ENCODE results near the gene NAT9.

NAT9 gene

DNA sequence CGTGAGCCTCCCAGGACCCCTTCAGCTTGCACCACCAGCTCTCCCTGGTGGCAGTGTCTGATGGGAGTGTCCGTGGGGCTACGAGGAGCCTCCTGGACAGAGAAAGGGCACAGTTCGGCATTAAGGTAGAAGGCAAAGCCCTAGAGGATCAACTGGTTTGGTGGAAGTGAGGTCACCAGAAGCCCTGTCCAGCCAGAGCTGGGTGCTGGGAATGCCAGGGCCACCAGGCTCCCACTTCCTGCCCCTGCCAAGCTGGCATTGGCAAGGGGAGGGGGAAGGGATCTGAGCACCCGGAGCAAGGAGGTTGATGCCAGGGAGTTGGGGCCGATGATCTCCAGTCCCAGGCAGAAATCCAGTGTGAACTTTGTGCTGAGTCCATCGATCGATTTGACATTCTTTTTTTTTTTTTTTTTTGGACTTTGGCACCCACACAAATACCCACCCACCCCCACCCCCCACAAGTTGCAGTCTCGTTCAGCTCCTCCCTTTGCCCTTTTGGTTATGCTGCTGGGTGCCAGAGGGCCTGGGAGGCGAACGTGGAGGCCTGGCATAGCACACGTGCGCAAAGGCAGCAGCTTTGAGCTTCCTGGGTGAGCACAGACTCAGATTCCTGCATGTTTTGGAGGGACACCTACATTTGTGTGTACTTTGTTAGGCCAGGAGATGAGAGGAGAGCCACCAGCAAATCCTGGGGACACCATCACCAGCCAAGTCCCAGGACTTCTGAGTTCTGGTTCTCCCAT is 25.6 kb downstream of the NAT9 start:
- Histone ChIP-seq H3F3A (ENCODE audit: insufficient read depth, low read length) (no peaks in the 10 kb centered on the region), H3K4me1 (ENCODE audit: insufficient read depth, low read length, severe bottlenecking) (peaks cover 17% of the 10 kb centered on the region), H3K79me2 (ENCODE audit: insufficient read depth, low read length) (no peaks in the 10 kb centered on the region), H3K36me3 (ENCODE audit: insufficient read depth, low read length) (no peaks in the 10 kb centered on the region), H3K4me2 (ENCODE audit: low read length) (peak overlapping the region; percentile 65), H3K9me2 (ENCODE audit: low read depth, low read length) (no peaks in the 10 kb centered on the region), H3K9ac (ENCODE audit: low read length) (peak overlapping the region; percentile 75; the same call in 1 of the 2 replicates), H3K9me3 (ENCODE audit: low read length) (no peaks in the 10 kb centered on the region), H3K4me3 (ENCODE audit: low read depth, low read length, poor library complexity, severe bottlenecking) (peak overlapping the region; percentile 73), H3K27ac (ENCODE audit: low read depth, low read length, poor library complexity, severe bottlenecking) (no peak overlapping the region), H3K27me3 (ENCODE audit: insufficient read depth, low read length) (no peaks in the 10 kb centered on the region), H4K20me1 (ENCODE audit: insufficient read depth, low read length) (no peaks in the 10 kb centered on the region), H2AFZ (ENCODE audit: low read length) (no peak overlapping the region)
- TF ChIP-seq CTCF (IDR thresholded peaks at IDR 0.05; ENCODE audit: low read length) (no peak), EZH2 (IDR thresholded peaks at IDR 0.05; ENCODE audit: borderline replicate concordance, low read length) (no peak)

DNA sequence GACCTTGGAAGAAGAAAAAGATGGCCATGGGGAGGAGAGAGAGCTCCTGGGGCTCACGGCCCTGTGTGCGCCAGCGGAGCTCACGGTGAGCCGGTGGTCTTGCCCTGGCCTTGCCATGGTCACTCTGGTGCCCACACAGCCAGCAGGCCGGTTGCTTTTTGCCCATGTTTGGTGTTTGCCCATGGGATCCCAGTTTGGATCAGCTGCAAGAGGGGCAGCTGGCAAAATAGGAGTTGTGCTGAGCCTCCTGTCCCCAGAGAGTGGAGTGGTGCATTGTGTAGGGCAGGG is 26.2 kb downstream of the NAT9 start:
- H3K36me3 ChIP-seq (ENCODE audit: insufficient read depth, low read length), result no peaks in the 10 kb centered on the region
- no peak overlapping the region for H2AFZ ChIP-seq (ENCODE audit: low read length)
- no peaks in the 10 kb centered on the region for H3K9me2 ChIP-seq (ENCODE audit: low read depth, low read length)
- peak overlapping the region; percentile 75; the same call in 1 of the 2 replicates for H3K9ac ChIP-seq (ENCODE audit: low read length)
- no peaks in the 10 kb centered on the region for H3F3A ChIP-seq (ENCODE audit: insufficient read depth, low read length)
- H3K27ac ChIP-seq (ENCODE audit: low read depth, low read length, poor library complexity, severe bottlenecking), result no peak overlapping the region
- no peaks in the 10 kb centered on the region for H3K9me3 ChIP-seq (ENCODE audit: low read length)
- no peaks in the 10 kb centered on the region for H3K79me2 ChIP-seq (ENCODE audit: insufficient read depth, low read length)
- H3K4me3 ChIP-seq (ENCODE audit: low read depth, low read length, poor library complexity, severe bottlenecking), result peak overlapping the region; percentile 73
- H3K4me1 ChIP-seq (ENCODE audit: insufficient read depth, low read length, severe bottlenecking), result peaks cover 17% of the 10 kb centered on the region
- H3K27me3 ChIP-seq (ENCODE audit: insufficient read depth, low read length), result no peaks in the 10 kb centered on the region
- peak overlapping the region; percentile 65 for H3K4me2 ChIP-seq (ENCODE audit: low read length)
- TF ChIP-seq CTCF (IDR thresholded peaks at IDR 0.05; ENCODE audit: low read length), result no peak
- TF ChIP-seq EZH2 (IDR thresholded peaks at IDR 0.05; ENCODE audit: borderline replicate concordance, low read length), result no peak
- no peaks in the 10 kb centered on the region for H4K20me1 ChIP-seq (ENCODE audit: insufficient read depth, low read length)

DNA sequence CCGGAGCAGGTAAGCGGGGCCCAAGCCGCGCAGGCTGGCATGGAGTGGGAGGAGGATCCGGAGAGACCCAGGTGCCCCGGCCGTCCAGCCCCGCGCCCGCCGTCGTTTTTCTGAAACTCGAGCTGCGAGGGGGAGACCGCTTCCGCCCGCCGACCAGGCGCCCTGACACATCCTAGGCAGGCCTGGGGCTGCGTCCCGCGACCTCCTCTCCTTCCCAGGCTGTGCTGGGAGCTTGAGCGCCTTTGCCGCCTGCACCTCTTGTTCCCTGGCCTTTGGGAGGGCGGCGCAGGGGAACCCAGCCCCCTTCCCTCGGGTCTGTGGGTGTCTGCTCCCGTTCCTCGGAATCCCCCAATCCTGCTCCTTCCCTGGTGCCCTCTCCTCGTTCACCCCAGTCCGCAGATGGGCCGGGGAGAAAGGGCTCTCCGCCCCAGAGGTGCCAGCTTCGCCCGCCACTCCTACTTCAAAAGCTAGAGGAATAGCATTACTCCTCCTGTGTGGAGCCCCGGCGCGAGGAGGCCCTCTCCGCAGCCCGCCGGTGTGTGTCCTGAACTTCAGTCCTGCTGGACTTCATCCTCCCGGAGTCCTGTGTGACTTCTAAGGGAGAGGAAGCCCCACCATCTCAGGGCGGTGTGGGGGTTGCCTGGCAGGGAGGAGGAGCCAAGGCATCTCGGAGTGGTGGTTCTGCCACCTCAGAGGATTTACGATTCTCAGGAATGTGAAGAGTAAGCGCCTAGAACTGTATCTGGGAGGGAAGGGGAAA is 26.7 kb downstream of the NAT9 start:
- no peak overlapping the region for H2AFZ ChIP-seq (ENCODE audit: low read length)
- peaks cover 20% of the 10 kb centered on the region for H3K4me1 ChIP-seq (ENCODE audit: insufficient read depth, low read length, severe bottlenecking)
- no peaks in the 10 kb centered on the region for H3K79me2 ChIP-seq (ENCODE audit: insufficient read depth, low read length)
- no peaks in the 10 kb centered on the region for H3F3A ChIP-seq (ENCODE audit: insufficient read depth, low read length)
- peak overlapping the region; percentile 73 for H3K4me3 ChIP-seq (ENCODE audit: low read depth, low read length, poor library complexity, severe bottlenecking)
- H3K27me3 ChIP-seq (ENCODE audit: insufficient read depth, low read length), result no peaks in the 10 kb centered on the region
- no peak for TF ChIP-seq EZH2 (IDR thresholded peaks at IDR 0.05; ENCODE audit: borderline replicate concordance, low read length)
- no peak for TF ChIP-seq CTCF (IDR thresholded peaks at IDR 0.05; ENCODE audit: low read length)
- H3K27ac ChIP-seq (ENCODE audit: low read depth, low read length, poor library complexity, severe bottlenecking), result no peak overlapping the region
- H3K36me3 ChIP-seq (ENCODE audit: insufficient read depth, low read length), result no peaks in the 10 kb centered on the region
- H3K9ac ChIP-seq (ENCODE audit: low read length), result peak overlapping the region; percentile 75
- peak overlapping the region; percentile 65 for H3K4me2 ChIP-seq (ENCODE audit: low read length)
- H3K9me2 ChIP-seq (ENCODE audit: low read depth, low read length), result no peaks in the 10 kb centered on the region
- no peaks in the 10 kb centered on the region for H3K9me3 ChIP-seq (ENCODE audit: low read length)
- no peaks in the 10 kb centered on the region for H4K20me1 ChIP-seq (ENCODE audit: insufficient read depth, low read length)

Data from OCI-LY1 (cell line).